Esophagus muscularis mucosa (tissue), 4 donors: Measurements from ENCODE around the gene TBC1D5. TPM values are rescaled to one million over a fixed set of nuclear protein-coding genes. Genes with fewer than 3 reads are reported as not detected.

Experiments used
- DNase-seq: peaks from one replicate; pipeline ENCODE4 v3.0.0-alpha.2; 2017; ENCODE audit errors: extremely low spot score
- H3K27ac ChIP-seq, 4 donors: fragments of 200-600 bp; sonication (generic); replicated peaks in 1 of 4; 1 replicate in 3 of 4; 2 replicates in 1 of 4; pipeline ENCODE4 v1.5.1; 2016 to 2019; ENCODE audit warnings: mild to moderate bottlenecking in 1 of 4
- H3K27me3 ChIP-seq, 4 donors: fragments of 200-600 bp; sonication (generic); one replicate each; pipeline versions ENCODE4 v1.5.1 to v1.6.0; 2016 to 2019
- H3K36me3 ChIP-seq, 4 donors: fragments of 200-600 bp; sonication (generic); one replicate each; pipeline ENCODE4 v1.5.1; 2016 to 2019
- H3K4me1 ChIP-seq, 4 donors: fragments of 200-600 bp; sonication (generic); one replicate each; pipeline ENCODE4 v1.5.1; 2016 to 2019
- H3K4me3 ChIP-seq, 4 donors: fragments of 200-600 bp; sonication (generic); 1 replicate in 2 of 4; 2 replicates in 2 of 4; pipeline ENCODE4 v1.5.1; 2016 to 2019; ENCODE audit warnings: mild to moderate bottlenecking in 4 of 4, moderate library complexity in 1 of 4
- H3K9me3 ChIP-seq, 4 donors: fragments of 200-600 bp; sonication (generic); 1 replicate in 3 of 4; 2 replicates in 1 of 4; pipeline ENCODE4 v1.5.1; 2016 to 2019
- CTCF ChIP-seq, 3 experiments: fragments of 200-600 bp in 2 of 3; fragments of 450-650 bp in 1 of 3; sonication (generic) in 2 of 3; IDR thresholded peaks; one replicate each; pipeline ENCODE4 v1.5.1; 2017 to 2019; ENCODE audit warnings: antibody characterized with exemption in 3 of 3, mild to moderate bottlenecking in 2 of 3, moderate library complexity in 1 of 3
- EP300 ChIP-seq: sonication (generic); formaldehyde crosslinking; IDR thresholded peaks from one replicate; pipeline ENCODE4 v1.6.1; 2017; ENCODE audit warnings: antibody characterized with exemption
- POLR2A ChIP-seq: fragments of 450-650 bp; IDR thresholded peaks from one replicate; pipeline ENCODE4 v1.6.1; 2017; ENCODE audit warnings: antibody characterized with exemption, moderate library complexity, mild to moderate bottlenecking, low read depth
- POLR2AphosphoS5 ChIP-seq, 2 donors: sonication (generic); formaldehyde crosslinking; IDR thresholded peaks; one replicate each; pipeline ENCODE4 v1.6.1; 2017; ENCODE audit warnings: antibody characterized with exemption in 2 of 2
- WGBS: methylation state at CpG from one replicate; pipeline ENCODE4 v1.1.5; 2018; 5-methylcytosine and 5-hydroxymethylcytosine counted together
- intact Hi-C: fragments of 100-400 bp; cut with DNase I; formaldehyde crosslinking; loops from one replicate; pipeline ENCODE4 v1.15.1; 2023
- total RNA-seq, 4 donors: library from RNA; depleted of rRNA; stranded (reverse); fragments of >200 nt; gene quantifications; one replicate each; pipeline versions ENCODE4 v1.1.0 to v1.2.1, GENCODE V29; 2016

Gene TBC1D5
- total RNA-seq, 4 donors from 2014 or later = 54.0 to 83.1 (median 63.6) TPM

GRCh38 chr3:17302170-17302569, 440.3 kb downstream of the TBC1D5 start:
- no peaks in the 10 kb centered on the region for H3K36me3 ChIP-seq

GRCh38 chr3:17301271-17301670, 441.2 kb downstream of the TBC1D5 start:
- no peak overlapping the region for H3K4me3 ChIP-seq
- peaks cover 0 to 6% (median 3%) of the 10 kb centered on the region in 4 donors for H3K4me1 ChIP-seq
- H3K9me3 ChIP-seq = no peaks in the 10 kb centered on the region
- no peak overlapping the region for H3K27ac ChIP-seq
- no peaks in the 10 kb centered on the region for H3K27me3 ChIP-seq
- WGBS = 71% methylated on average over 2 of the region's 2 CpGs
- no peaks in the 10 kb centered on the region for H3K36me3 ChIP-seq
- DNase-seq = no peak
- TF ChIP-seq POLR2A = no peak
- TF ChIP-seq POLR2AphosphoS5 (IDR thresholded peaks at IDR 0.05) = no peak
- no peak for TF ChIP-seq CTCF (IDR thresholded peaks at IDR 0.05)
- no peak for TF ChIP-seq EP300
- intact Hi-C loops = no loop called here

More at GRCh38 chr3:17302170-17302569, 440.3 kb downstream of the TBC1D5 start:
- no peak for TF ChIP-seq CTCF (IDR thresholded peaks at IDR 0.05)
- TF ChIP-seq POLR2A = no peak
- no peak for TF ChIP-seq POLR2AphosphoS5 (IDR thresholded peaks at IDR 0.05)
- TF ChIP-seq EP300 = no peak
- Histone ChIP-seq H3K9me3 (no peaks in the 10 kb centered on the region), H3K27me3 (no peaks in the 10 kb centered on the region), H3K27ac (no peak overlapping the region), H3K4me1 (peaks cover 0 to 6% (median 3%) of the 10 kb centered on the region in 4 donors), H3K4me3 (no peak overlapping the region)
- no peak for DNase-seq
- 80% methylated on average over 2 of the region's 2 CpGs for WGBS
- intact Hi-C loops = no loop called here

GRCh38 chr3:17300441-17300840, 442.0 kb downstream of the TBC1D5 start:
- TF ChIP-seq EP300 (no peak), POLR2A (no peak)
- H3K4me1 ChIP-seq = peaks cover 0 to 6% (median 3%) of the 10 kb centered on the region in 4 donors
- intact Hi-C loops = no loop called here
- DNase-seq = no peak
- no peak overlapping the region for H3K27ac ChIP-seq
- H3K9me3 ChIP-seq = no peaks in the 10 kb centered on the region
- no peaks in the 10 kb centered on the region for H3K27me3 ChIP-seq
- no peaks in the 10 kb centered on the region for H3K36me3 ChIP-seq
- 72% methylated on average over 4 of the region's 4 CpGs for WGBS
- H3K4me3 ChIP-seq = no peak overlapping the region

GRCh38 chr3:17298038-17298437, 444.4 kb downstream of the TBC1D5 start:
- Histone ChIP-seq H3K9me3 (no peaks in the 10 kb centered on the region), H3K4me3 (no peak overlapping the region), H3K27me3 (no peaks in the 10 kb centered on the region), H3K27ac (no peak overlapping the region), H3K4me1 (peaks cover 0 to 6% (median 3%) of the 10 kb centered on the region in 4 donors), H3K36me3 (no peaks in the 10 kb centered on the region)
- intact Hi-C loops = no loop called here
- no peak for DNase-seq
- no peak for TF ChIP-seq EP300
- no peak for TF ChIP-seq CTCF (IDR thresholded peaks at IDR 0.05)
- no peak for TF ChIP-seq POLR2AphosphoS5 (IDR thresholded peaks at IDR 0.05)
- no peak for TF ChIP-seq POLR2A

- no peak overlapping the region for H3K27ac ChIP-seq
- H3K9me3 ChIP-seq = no peaks in the 10 kb centered on the region
- intact Hi-C loops = no loop called here
- no peak for TF ChIP-seq EP300
- H3K4me1 ChIP-seq = no peaks in the 10 kb centered on the region
- H3K36me3 ChIP-seq = peaks cover 0 to 19% (median 0%) of the 10 kb centered on the region in 4 donors
- no peak overlapping the region for H3K4me3 ChIP-seq
- no peak for DNase-seq
- no peaks in the 10 kb centered on the region for H3K27me3 ChIP-seq
Measured at GRCh38 chr3:17292556-17292955, 449.9 kb downstream of the TBC1D5 start.

- Histone ChIP-seq H3K4me1 (no peaks in the 10 kb centered on the region), H3K9me3 (no peaks in the 10 kb centered on the region), H3K36me3 (peaks cover 0 to 19% (median 0%) of the 10 kb centered on the region in 4 donors), H3K27ac (no peak overlapping the region), H3K27me3 (no peaks in the 10 kb centered on the region), H3K4me3 (no peak overlapping the region)
- 91% methylated on average over 2 of the region's 2 CpGs for WGBS
- DNase-seq = no peak
- no peak for TF ChIP-seq POLR2AphosphoS5 (IDR thresholded peaks at IDR 0.05)
- no peak for TF ChIP-seq CTCF (IDR thresholded peaks at IDR 0.05)
- no peak for TF ChIP-seq POLR2A
- no peak for TF ChIP-seq EP300
- intact Hi-C loops = no loop called here
Measured at GRCh38 chr3:17290894-17291293, 451.5 kb downstream of the TBC1D5 start.
